GM19351 (cell line): Measurements from ENCODE around the gene MYCBP2.
"Not testable (repeated sequence)": the region's sequence is repeated elsewhere in the genome, so short reads cannot be mapped to it uniquely, and the experiment has no call there.

ENCODE experiments used
- ATAC-seq: cut with Tn5 transposase; IDR thresholded peaks from one replicate; pipeline ENCODE4 v1.9.1; 2021; ENCODE audit warnings: mild to moderate bottlenecking, moderate library complexity; ENCODE audit not compliant: unreplicated experiment

MYCBP2 gene

DNA sequence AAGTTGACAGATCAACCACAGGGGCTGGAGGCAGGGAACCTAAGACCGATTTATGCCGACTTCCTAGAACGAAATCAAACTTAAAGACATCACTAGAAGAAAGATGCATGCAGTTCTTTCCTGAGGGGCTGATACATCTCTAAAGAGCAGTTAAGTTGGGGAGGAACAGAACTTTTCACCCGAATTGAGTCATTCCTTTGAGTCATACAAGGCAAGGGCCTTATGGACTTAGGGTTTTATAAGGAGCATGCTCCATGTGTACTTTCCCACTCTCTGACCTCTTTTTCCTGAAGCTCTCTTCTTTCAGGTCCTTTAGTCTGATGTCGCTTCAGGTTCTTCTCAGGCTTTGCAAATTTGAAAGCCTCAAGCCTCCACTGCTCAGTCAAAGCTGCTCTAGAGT lies 292.0 kb downstream of the MYCBP2 start:
- ATAC-seq: no peak

DNA sequence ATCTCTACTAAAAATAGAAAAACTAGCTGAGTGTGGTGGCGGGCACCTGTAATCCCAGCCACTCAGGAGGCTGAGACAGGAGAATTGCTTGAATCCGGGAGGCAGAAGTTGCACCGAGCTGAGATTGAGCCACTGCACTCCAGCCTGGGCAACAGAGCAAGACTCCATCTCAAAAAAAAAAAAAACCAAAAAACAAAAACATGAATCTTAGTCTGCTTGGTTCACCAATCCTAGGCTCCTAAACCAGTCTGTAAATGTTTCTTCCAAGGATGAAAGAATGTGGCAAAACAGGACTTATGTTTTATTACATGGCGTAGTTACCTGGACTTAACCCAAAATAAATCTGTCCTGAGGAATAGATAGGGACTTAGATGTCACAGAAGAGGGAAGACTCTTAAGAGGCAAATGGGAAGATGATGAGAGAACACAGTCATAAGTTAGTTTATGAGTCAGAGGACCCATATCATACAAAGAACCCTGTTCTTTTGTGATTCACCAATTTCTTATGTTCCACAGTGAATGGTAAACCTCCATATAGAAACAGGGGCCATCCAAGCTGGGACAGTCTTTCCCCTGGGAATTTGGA lies 293.1 kb downstream of the MYCBP2 start:
- ATAC-seq: no peak

DNA sequence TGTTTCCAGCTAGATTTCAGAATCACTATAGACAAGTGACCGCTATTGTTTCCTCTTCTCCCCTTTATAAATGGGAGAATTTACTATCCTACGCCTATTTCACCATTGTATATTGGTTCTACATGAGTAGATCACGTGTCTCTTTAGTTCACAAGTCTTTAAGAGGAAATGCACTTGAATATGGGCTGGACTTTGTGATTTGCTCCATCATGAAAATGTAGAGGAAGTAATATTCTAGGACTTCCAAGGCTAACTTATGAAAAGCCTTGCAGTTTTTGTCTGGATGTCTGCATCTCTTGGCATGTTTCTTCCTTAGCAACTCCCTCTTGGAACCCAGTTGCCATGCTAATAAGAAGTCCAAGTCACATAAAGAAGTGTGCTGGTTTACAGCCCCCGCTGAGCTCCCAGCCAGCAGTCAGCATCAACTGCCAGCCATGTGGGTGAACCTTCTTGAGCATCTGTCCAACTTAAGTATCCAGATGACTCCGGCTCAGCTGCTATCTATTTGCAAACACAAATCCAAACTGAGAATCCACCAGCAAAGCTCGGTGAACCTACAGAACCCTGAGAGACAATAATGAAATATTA lies 295.1 kb downstream of the MYCBP2 start:
- no peak for ATAC-seq

DNA sequence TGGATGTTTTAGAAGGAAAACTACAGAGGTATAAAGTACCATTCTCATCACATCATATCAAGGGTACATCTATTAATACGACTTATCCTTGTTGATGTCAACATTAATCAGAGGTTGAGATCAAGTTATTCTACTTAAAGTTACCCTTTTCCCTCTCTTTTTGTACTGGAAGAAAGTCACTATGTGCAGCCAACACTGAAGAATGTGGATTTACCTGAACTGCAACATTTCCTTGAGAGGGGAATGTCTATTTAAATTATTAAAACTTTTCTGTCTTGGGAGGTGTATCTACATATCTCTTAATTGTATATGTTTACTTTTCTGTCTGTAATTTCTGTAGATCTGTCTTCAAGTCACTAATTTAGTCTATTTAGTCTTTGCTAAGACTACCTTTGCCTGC lies 297.5 kb downstream of the MYCBP2 start:
- no peak for ATAC-seq

DNA sequence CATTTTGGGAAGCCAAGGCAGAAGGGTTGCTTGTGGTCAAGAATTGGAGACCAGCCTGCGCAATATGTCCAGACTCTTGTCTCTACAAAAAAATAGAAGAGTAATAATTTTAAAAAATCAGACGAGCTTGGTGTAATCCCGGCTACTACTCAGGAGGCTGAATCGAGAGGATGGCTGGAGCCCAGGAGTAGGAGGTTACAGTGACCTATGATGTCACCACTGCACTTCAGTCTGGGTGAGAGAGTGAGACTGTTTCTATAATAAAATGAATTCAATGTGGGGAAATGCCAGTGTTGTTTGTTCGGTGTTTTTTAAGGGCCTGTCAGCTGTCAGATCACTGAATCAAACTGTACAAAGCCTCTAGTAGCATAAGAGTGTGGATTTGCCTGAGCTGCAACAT lies 298.7 kb downstream of the MYCBP2 start:
- ATAC-seq: no peak

DNA sequence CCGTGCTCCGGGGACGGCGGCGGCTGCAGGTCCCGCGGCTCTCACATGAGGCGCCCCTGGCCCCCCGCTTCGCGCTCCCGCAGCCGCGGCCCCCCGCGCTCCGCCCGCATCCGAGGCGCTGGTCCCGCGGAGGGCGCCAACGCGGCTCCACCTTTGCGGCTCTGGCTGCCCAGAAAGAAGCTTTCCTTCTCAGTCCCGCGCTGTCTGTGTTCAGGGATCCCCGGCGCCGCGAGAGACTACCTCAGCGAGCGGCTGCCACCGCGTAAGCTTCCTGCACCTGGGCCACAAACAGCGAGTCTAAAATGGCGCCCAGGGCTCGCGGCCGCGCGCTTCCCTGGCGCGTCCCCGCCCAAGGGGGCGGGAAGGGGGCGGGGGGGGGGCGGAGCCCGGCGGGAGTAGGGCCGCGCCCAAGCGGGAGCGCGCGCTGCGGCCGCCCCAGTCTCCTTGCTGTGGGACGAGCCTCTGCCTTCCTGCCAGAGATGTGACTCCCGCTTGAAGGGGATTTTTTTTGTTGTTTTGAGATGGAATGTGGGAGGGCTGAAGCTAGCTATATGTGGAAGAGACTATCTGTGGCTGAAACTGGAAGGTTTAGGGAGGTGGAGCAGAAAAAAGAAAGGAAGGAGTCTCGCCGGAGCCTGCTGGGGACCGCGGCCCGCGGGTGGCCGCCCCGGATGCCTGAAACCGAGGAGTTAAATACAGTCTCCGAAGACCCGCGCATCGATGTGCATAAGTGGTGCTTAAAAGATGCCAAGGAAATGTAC lies 299.9 kb downstream of the MYCBP2 start, which contains the start of gene FBXL3:
FBXL3 (minus strand) TSS at position 299 of the 761 bp plus-strand sequence. CDS start 5,299 bp downstream, outside the sequence.
- peak; percentile 47 for ATAC-seq

DNA sequence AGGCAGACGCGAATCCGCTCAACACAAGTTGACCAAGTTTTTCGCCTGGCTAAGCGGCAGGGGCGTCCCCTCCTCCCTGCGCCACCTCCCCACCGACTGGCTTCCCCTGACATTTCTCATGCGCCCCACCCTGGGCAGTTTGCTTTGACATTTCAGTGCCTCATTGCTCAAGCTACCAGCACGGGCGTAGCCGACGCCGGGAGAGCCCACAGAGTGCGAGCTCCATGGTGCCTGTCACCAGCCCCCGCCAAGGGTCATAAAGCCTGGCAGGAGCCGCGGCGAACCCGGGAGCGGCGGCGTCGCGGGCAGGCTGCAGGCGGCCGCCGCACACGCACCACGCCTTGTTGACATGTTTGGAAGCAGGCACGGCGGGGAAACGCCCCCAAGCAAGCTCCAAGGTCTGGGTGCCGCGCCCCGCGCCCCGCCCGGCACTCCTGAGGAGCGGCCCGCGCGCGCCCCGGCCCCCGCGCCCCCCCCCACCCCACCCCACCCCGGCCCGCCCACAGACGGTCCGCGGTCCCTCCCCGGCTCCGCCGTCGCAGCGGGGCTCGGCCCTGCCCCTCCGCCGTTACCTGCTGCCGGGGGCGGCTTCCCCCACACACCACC lies 300.5 kb downstream of the MYCBP2 start:
- ATAC-seq: peak; percentile 59

DNA sequence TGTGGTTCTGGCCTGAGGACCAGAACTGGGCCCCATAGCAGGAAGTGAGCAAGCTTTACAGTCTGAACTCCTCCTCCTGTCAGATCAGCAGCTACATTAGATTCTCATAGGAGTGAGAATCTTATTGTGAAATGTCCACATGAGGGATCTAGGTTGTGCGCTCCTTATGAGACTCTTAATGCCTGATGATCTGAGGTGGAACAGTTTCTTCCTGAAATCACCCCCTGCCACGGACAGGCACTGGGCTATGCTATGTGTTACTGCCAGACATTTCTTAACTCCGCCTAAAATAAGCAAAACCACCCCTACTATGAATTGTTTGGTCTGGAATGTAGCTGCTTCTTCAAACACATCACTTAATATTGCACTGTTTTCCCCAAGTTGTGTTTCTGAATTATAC lies 304.6 kb downstream of the MYCBP2 start:
- no peak for ATAC-seq

DNA sequence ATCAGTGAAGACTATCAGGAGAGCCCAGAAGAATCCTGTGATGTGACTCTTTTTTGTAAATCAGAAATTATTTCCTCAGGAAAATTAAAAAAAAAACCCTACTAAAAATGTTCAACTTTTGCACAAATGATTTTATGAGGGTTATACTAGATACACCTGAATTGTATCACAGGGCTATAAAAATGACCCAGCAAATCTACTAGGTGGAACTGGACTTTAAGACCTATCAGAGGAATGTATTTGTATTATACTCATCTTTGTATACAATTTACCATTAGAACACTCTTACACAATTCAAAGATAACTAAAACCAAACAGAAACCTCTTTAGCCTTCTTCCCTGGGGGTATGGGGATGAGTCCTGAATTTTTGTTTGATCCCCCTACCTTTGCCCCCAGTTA lies 307.1 kb downstream of the MYCBP2 start:
- ATAC-seq: no peak

DNA sequence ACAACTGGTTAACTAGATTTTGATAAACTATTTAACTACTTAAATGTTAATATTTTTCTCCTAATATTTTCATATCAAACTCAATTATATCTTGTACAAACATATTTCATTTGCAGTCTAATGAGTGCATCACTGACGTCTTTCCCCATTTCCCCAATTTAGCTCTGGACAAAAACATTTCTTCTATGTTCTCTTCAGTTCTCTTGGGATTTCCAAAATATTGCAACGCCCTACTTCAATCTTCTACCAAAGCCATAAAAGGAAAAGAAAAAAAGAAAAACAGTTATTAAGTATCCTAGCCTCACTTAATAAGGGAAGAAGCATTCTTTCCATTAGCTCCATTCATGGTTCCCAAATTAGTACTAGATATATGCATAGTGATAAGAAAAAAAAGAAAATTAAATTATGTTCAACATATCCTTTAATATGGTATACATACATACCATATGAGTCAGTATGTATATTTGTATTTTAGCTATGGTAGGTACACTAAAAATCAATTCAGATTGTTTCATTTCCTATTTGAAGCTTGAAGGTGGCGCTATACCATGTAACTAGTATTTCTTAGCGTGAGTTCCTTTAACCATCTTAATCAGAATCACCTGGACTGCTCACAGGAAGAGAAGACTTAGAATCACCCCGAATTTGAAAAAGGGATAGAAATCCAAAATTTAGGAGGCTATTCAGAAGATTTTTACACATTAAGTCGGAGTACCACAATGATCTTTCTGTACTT lies 309.8 kb downstream of the MYCBP2 start:
- no peak for ATAC-seq

DNA sequence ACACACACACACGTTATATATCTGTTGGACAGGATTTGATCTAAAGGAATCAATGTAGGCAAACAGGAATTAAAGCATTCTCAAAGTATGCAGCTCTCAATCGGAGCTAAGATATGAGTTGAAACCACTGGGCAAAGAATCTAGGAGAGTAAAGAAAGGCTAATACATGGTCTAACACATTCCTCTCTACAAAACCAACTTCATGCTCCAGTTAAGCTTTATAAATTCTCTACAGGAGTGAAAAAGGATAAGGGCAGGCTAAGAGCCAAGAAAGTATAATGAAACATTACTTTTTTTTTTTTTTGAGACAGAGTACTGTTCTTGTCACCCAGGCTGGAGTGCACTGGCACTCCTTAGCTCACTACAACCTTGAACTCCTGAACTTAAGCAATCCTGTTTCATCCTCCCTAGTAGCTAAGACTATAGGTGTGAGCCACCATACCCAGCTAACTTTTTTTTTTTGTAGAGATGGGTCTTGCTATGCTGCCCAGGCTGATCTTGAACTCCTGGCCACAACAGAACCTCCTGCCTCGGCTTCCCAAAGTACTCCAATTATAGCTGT lies 310.6 kb downstream of the MYCBP2 start:
- no peak for ATAC-seq

DNA sequence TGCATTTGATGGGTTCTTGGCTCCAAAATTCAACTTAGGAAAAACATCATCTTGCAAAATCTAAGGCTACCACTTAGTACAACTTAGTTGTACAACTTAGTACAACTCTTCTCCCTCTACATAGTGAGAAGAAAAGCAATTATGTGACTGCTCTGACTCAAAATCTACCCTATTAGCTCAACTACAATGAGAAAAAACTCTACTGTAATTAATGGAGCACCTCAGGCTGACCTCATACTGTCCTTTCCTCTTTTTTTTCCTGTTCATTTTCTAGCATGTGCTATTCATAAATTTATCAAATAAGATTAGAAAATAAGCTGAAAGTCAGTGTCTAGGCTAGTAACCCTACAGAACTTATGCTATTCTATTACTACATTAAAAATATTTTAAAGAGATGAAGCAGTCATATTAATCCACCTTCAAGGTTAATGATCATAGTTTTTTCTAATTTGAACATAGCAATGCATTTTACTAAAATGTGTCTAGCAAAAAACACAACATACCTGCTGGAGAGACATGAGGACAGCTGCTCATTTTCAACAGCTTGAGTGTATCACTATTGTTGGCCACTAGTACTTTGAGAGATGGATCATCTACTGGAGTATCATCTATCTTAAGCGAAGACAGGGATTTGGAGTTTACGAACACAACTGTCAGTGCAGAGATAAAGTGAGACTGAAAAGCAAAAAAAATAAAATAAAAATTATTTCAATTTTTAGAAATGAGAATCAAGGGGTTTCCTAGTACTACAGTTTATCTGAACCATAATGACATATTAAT lies 311.8 kb downstream of the MYCBP2 start:
- ATAC-seq: no peak

DNA sequence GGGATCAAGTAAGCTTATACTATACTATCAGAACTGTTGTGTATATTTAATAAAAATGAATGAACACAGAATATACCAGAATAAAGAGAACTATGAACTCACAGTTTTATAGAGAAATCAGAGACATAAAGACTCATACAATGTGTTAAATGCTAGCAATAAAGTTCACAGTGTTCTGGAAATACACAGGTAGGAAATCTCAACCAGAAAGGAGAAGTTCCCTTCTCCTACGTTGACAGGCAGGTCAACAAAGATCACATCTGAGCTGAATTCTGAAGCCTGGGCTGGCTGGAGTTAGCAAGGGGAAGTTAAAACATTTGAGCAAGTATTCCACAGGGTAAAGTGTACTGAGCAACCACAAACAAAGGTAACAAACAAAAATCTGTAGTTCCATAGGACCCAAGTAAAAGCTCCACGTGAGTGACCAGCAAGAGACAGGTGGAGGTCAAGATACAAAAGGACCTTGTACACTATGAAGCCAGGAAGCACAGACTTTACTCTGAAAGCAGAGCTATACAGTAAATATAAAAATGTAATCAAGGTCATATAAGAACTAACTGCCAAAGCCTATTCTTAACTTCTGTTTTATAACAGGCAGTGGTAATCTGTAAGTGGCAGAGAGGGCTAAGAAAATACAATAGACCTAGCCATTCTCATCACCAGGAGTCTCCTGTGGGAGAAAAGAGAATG lies 312.9 kb downstream of the MYCBP2 start:
- ATAC-seq: no peak

DNA sequence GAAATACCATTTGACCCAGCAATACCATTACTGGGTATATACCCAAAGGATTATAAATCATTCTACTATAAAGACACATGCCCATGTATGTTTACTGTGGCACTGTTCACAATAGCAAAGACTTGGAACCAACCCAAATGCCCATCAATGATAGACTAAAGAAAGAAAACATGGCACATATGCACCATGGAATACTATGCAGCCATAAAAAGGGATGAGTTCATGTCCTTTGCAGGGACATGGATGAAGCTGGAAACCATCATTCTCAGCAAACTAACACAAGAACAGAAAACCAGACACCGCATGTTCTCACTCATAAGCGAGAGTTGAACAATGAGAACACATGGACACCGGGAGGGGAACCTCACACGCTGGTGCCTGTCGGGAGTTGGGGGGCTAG lies 317.2 kb downstream of the MYCBP2 start:
- not testable (repeated sequence) for ATAC-seq

DNA sequence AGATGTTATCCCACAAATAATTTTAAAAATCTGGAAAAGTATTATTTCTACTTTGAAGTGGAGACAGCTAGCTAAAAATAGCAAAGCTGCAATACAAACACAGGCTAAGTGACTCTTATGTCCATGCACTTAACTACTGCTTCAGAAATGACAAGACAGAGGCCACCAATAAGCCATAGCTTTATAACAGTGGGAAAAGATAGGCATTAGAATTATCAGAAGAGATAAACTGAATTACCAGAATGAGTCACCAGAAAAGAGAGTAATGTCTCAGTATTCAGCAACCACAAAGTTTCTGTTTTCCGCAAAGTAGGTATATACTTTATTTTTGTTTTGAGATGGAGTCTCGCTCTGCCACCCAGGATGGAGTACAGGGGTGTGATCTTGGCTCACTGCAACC lies 317.9 kb downstream of the MYCBP2 start:
- peak; percentile 79 for ATAC-seq

DNA sequence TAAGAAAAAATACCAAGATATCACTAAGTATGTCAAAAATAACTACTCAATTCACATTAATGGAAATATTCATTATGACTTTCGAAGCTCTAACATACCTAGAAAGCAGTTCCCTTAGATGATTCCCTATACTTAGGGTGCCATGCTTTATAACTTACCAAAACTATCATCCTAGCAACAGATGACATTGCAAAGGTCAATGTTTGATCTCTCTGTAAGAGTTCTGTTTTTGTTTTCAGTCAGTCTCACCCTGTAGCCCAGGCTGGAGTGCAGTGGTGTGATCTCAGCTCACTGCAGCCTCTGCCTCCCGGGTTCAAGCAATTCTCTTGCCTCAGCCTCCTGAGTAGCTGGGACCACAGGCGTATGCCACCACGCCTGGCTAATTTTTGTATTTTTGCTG lies 318.6 kb downstream of the MYCBP2 start:
- ATAC-seq: not testable (repeated sequence)

DNA sequence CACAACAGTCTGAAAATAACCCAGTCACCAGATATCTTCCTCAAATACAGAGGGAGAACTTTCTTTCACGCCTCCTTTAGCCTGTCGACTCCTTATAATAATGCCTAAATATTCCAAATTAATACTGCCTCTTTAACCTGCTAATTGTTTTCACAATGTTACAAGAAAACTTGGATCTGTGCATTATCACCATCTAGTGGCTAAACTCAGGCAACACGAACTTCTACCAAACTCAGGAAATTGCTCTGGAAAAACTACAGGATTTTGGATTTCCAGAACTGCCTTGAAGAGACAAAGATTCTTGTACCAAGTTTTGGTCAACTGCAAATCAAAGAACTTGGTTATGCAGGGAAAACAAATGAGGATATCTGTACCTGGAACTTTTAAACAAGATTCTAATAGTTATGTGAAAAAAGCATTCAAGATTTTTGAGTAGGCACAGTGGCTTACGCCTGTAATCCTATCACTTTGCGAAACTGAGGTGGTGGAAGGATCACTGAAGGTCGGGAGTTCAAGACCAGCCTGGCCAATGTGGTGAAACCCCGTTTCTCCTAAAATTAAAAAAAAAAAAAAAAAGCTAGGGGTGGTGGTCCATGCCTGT lies 324.2 kb downstream of the MYCBP2 start:
- ATAC-seq: no peak

DNA sequence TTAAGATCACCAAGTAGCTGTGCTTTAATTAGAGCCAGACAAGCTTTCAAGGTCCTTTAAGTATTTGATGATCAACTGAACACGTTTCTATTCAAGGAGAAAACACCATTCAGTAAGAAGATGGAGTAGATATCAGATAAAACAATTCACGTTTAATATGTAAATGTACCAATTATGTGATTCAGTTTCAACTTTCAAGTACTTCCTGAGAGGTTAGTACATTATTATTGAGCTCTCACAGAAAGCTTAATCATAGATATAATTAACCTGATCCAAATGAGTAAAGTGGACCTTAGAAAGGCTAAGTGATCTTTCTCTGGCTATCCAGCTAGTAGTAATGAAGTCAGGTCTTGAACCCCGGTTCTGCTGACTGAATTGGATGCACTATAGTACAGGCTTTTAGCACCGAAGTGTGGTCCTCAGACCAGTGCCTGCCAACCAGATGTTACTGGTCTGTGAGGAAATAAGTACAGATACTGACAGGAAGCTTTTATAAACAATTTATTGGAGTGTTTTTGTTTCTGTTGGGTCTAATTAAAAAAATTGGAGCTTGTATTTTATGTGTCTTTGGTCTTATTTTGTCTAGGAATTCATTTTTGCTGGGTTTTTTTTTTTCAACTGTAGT lies 324.8 kb downstream of the MYCBP2 start:
- ATAC-seq: no peak

DNA sequence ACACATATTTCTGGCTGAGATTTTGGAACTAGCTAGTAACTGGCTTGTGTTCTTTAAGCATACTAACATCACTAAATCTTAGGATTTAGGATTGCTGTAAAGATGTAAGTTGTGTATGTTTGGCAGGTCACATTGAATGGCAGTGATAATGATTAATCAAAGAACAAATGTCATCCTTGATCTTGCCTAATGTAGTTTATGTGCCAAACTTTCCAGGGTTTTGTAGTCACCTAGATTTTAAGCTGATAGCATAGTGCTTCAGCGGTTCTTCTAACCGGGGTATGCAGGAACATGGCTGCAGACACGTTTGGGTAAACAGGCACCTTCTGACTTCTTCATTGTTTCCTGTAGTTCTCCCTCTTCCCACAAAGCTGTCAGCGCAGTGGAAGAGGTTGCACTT lies 325.4 kb downstream of the MYCBP2 start:
- no peak for ATAC-seq
